Upper lobe of right lung (tissue), 1 donor: ENCODE measurements around the gene SIL1. TPM values are rescaled to one million over a fixed set of nuclear protein-coding genes. Genes with fewer than 3 reads are reported as not detected.
"Not testable (repeated sequence)": the region's sequence is repeated elsewhere in the genome, so short reads cannot be mapped to it uniquely, and the experiment has no call there.

Source experiments
- ATAC-seq: fragments of 200-7000 bp; cut with Tn5 transposase; one replicate; pipeline ENCODE4 v1.9.1; 2020; ENCODE audit warnings: mild to moderate bottlenecking, moderate library complexity
- DNase-seq: peaks from one replicate; pipeline ENCODE4 v3.0.0-alpha.2; 2020
- H3K27ac ChIP-seq: fragments of 200-600 bp; one replicate; pipeline ENCODE4 v1.8.0; 2022
- H3K27me3 ChIP-seq: fragments of 200-600 bp; one replicate; pipeline ENCODE4 v1.8.0; 2022; ENCODE audit warnings: mild to moderate bottlenecking
- H3K36me3 ChIP-seq: fragments of 200-600 bp; one replicate; pipeline ENCODE4 v1.8.0; 2022
- H3K4me1 ChIP-seq: fragments of 200-600 bp; one replicate; pipeline ENCODE4 v1.8.0; 2022
- H3K4me3 ChIP-seq: fragments of 200-600 bp; one replicate; pipeline ENCODE4 v1.8.0; 2022; ENCODE audit warnings: mild to moderate bottlenecking
- H3K9me3 ChIP-seq: fragments of 200-600 bp; one replicate; pipeline ENCODE4 v1.8.0; 2022
- intact Hi-C: fragments of 100-400 bp; cut with DNase I; formaldehyde crosslinking; loops from one replicate; pipeline ENCODE4 v1.11.0; 2022
- total RNA-seq: library from RNA; stranded (reverse); fragmentation: NEBNext Ultra II Directional; extraction: Animal tissue kit (Norgen Biotek cat#: 25700); gene quantifications from one replicate; pipeline ENCODE4 v1.2.1, GENCODE V29; 2021
- TF ChIP-seq, protein P1 (sequence below): fragments of 200-600 bp; IDR thresholded peaks from one replicate; pipeline ENCODE4 v1.8.0; 2022; ENCODE audit warnings: antibody characterized with exemption
- donor health status: DM: no; HTN: yes; CAD: no; lungs with severe emphysema.

The SIL1 gene
- total RNA-seq, 1 donor from 2014 or later = 56.9 TPM

DNA sequence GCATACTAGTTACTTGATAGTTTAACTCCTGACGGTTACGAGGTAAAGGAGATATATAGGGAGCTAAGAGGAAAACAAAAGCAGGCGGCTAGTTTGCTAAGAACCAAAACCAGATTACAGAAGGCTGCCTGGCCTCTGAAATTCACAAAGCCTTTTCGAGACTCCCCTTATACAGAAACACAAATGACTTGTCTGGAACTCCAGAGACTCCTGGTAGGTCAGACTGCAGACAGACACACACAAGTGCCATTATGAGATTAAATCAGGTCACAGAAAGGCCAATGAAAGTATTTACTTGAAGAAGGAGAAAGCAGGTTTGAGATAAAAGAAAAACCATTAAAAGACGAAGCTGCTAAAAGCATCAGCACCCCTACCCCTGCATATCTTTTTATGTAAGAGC is 180.5 kb downstream of the SIL1 start:
- no peak overlapping the region for H3K4me3 ChIP-seq
- intact Hi-C loops = no loop called here
- H3K27me3 ChIP-seq = no peaks in the 10 kb centered on the region
- no peak for ATAC-seq
- H3K4me1 ChIP-seq = no peaks in the 10 kb centered on the region
- TF ChIP-seq, protein P1, sequence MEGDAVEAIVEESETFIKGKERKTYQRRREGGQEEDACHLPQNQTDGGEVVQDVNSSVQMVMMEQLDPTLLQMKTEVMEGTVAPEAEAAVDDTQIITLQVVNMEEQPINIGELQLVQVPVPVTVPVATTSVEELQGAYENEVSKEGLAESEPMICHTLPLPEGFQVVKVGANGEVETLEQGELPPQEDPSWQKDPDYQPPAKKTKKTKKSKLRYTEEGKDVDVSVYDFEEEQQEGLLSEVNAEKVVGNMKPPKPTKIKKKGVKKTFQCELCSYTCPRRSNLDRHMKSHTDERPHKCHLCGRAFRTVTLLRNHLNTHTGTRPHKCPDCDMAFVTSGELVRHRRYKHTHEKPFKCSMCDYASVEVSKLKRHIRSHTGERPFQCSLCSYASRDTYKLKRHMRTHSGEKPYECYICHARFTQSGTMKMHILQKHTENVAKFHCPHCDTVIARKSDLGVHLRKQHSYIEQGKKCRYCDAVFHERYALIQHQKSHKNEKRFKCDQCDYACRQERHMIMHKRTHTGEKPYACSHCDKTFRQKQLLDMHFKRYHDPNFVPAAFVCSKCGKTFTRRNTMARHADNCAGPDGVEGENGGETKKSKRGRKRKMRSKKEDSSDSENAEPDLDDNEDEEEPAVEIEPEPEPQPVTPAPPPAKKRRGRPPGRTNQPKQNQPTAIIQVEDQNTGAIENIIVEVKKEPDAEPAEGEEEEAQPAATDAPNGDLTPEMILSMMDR = no peak
- H3K9me3 ChIP-seq = no peaks in the 10 kb centered on the region
- no peak for DNase-seq
- no peak overlapping the region for H3K27ac ChIP-seq
- peaks cover 16% of the 10 kb centered on the region for H3K36me3 ChIP-seq

- no peaks in the 10 kb centered on the region for H3K4me1 ChIP-seq
- H3K4me3 ChIP-seq = no peak overlapping the region
- DNase-seq = no peak
- TF ChIP-seq, protein P1 = no peak
- no peak overlapping the region for H3K27ac ChIP-seq
- H3K36me3 ChIP-seq = peaks cover 16% of the 10 kb centered on the region
- no peak for ATAC-seq
- intact Hi-C loops = no loop called here
- H3K27me3 ChIP-seq = no peaks in the 10 kb centered on the region
- no peaks in the 10 kb centered on the region for H3K9me3 ChIP-seq
Observed at GRCh38 chr5:139016186-139016585, 182.0 kb downstream of the SIL1 start.

- Histone ChIP-seq H3K4me1 (no peaks in the 10 kb centered on the region), H3K36me3 (peaks cover 12% of the 10 kb centered on the region), H3K27me3 (no peaks in the 10 kb centered on the region), H3K27ac (no peak overlapping the region), H3K4me3 (no peak overlapping the region), H3K9me3 (no peaks in the 10 kb centered on the region)
- intact Hi-C loops = no loop called here
- ATAC-seq (peak; percentile 47), DNase-seq (no peak)
- TF ChIP-seq, protein P1 = no peak
Observed at GRCh38 chr5:139014726-139015125, 183.4 kb downstream of the SIL1 start.

DNA sequence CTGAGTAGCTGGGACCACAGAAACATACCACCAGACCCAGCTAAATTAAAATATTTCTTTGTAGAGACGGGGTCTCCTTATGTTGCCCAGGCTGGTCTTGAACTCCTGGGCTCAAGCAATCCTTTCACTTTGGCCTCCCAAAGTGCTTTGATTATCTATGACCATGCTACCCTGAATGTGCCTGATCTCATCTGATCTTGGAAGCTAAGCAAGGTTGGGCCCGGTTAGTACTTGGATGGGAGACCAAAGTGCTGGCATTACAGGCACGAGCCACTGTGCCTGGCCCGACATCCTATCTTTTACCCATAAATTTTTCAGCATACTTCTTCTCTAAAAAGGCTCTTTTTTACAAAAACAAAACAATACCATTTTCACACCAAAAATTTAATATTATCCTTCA is 186.0 kb downstream of the SIL1 start:
- no peaks in the 10 kb centered on the region for H3K27me3 ChIP-seq
- intact Hi-C loops = no loop called here
- TF ChIP-seq, protein P1 = no peak
- H3K4me3 ChIP-seq = no peak overlapping the region
- DNase-seq (no peak), ATAC-seq (no peak)
- H3K27ac ChIP-seq = no peak overlapping the region
- no peaks in the 10 kb centered on the region for H3K9me3 ChIP-seq
- H3K4me1 ChIP-seq = no peaks in the 10 kb centered on the region
- H3K36me3 ChIP-seq = no peaks in the 10 kb centered on the region

DNA sequence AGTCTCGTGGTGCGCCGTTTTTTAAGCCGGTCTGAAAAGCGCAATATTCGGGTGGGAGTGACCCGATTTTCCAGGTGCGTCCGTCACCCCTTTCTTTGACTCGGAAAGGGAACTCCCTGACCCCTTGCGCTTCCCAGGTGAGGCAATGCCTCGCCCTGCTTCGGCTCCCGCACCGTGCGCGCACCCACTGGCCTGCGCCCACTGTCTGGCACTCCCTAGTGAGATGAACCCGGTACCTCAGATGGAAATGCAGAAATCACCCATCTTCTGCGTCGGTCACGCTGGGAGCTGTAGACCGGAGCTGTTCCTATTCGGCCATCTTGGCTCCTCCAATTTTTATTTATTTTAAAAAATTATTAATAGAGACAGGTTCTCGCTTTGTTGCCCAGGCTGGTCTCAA is 187.0 kb downstream of the SIL1 start:
- Histone ChIP-seq H3K4me3 (peak overlapping the region; percentile 36), H3K27ac (peak overlapping the region; percentile 47)
- H3K4me1 ChIP-seq, H3K9me3 ChIP-seq, DNase-seq, H3K27me3 ChIP-seq, intact Hi-C loops, ATAC-seq, H3K36me3 ChIP-seq: not testable (repeated sequence)

GRCh38 chr5:139004374-139005307 is 193.5 kb downstream of the SIL1 start:
- Histone ChIP-seq H3K4me3 (no peak overlapping the region), H3K27ac (no peak overlapping the region), H3K4me1 (no peaks in the 10 kb centered on the region), H3K36me3 (no peaks in the 10 kb centered on the region), H3K27me3 (no peaks in the 10 kb centered on the region), H3K9me3 (no peaks in the 10 kb centered on the region)
- DNase-seq (no peak), ATAC-seq (no peak)
- TF ChIP-seq, protein P1 = no peak
- intact Hi-C loops = no loop called here
